IMR-90 (cell line): ENCODE results near the gene VSIG10L2. TPM values are rescaled to one million over a fixed set of nuclear protein-coding genes. Genes with fewer than 3 reads are reported as not detected.

ENCODE experiments used
- ATAC-seq: fragments of 200-7000 bp; cut with Tn5 transposase; 2 replicates; pipeline ENCODE4 v1.9.1; 2020; ENCODE audit warnings: low read depth, mild to moderate bottlenecking, moderate library complexity
- BruUV-seq: library from RNA; stranded (reverse); fragments of 400-500 nt; replicated peaks from 2 replicates; lab custom pipeline; 2021; lab: Mats Ljungman, UMichigan
- CTCF ChIA-PET: fragments of 300-600 bp; formaldehyde crosslinking; extraction: SDS; loops from one replicate; lab custom pipeline; 2021; ENCODE audit warnings: antibody characterized with exemption; lab: Yijun Ruan, JAX
- POLR2A ChIA-PET: fragments of 300-600 bp; sonication (Branson Sonifier 250); formaldehyde crosslinking; loops from one replicate; lab custom pipeline; 2022; ENCODE audit warnings: antibody characterized with exemption; ENCODE audit not compliant: unreplicated experiment; lab: Charles Lee
- DNase-seq: peaks from one replicate; pipeline ENCODE4 v3.0.0; 2013
- H2AFZ ChIP-seq: replicated peaks from 2 replicates; pipeline ENCODE3; 2013; ENCODE audit warnings: low read length, mild to moderate bottlenecking; ENCODE audit not compliant: poor library complexity
- H2AK5ac ChIP-seq: 2 replicates; pipeline ENCODE4 v1.6.1; 2013; ENCODE audit warnings: low read depth, low read length, inconsistent platforms
- H2AK9ac ChIP-seq: replicated peaks from 2 replicates; pipeline ENCODE3; 2013; ENCODE audit warnings: mild to moderate bottlenecking, low read depth, low read length, moderate library complexity; ENCODE audit not compliant: poor library complexity
- H2BK120ac ChIP-seq: 2 replicates; pipeline ENCODE4 v1.6.1; 2013; ENCODE audit warnings: low read depth, low read length, inconsistent platforms
- H2BK15ac ChIP-seq: 3 replicates; pipeline ENCODE4 v1.6.1; 2013; ENCODE audit warnings: low read depth, low read length, inconsistent platforms
- H2BK20ac ChIP-seq: 2 replicates; pipeline ENCODE4 v1.6.1; 2013; ENCODE audit warnings: low read depth, mild to moderate bottlenecking, inconsistent platforms, low read length, moderate library complexity
- H2BK5ac ChIP-seq: 2 replicates; pipeline ENCODE4 v1.6.1; 2013; ENCODE audit warnings: mild to moderate bottlenecking, low read depth, low read length, inconsistent platforms; ENCODE audit not compliant: poor library complexity, severe bottlenecking
- H3K14ac ChIP-seq: replicated peaks from 2 replicates; pipeline ENCODE4 v1.6.1; 2013; ENCODE audit warnings: low read depth, low read length, inconsistent platforms
- H3K18ac ChIP-seq: 2 replicates; pipeline ENCODE4 v1.6.1; 2013; ENCODE audit warnings: low read depth, low read length, control low read depth
- H3K23ac ChIP-seq: 2 replicates; pipeline ENCODE4 v1.6.1; 2013; ENCODE audit warnings: low read depth, low read length, inconsistent platforms
- H3K27ac ChIP-seq: 2 replicates; pipeline ENCODE4 v1.5.1; 2013; ENCODE audit warnings: mild to moderate bottlenecking, control low read depth, low read length; ENCODE audit not compliant: insufficient read depth
- H3K27me3 ChIP-seq: 2 replicates; pipeline ENCODE4 v1.6.1; 2013; ENCODE audit warnings: low read length; ENCODE audit not compliant: control insufficient read depth, insufficient read depth
- H3K36me3 ChIP-seq: 2 replicates; pipeline ENCODE4 v1.6.1; 2013; ENCODE audit warnings: low read length, mixed read lengths; ENCODE audit not compliant: control insufficient read depth, insufficient read depth
- H3K4ac ChIP-seq: 2 replicates; pipeline ENCODE4 v1.6.1; 2013; ENCODE audit warnings: low read depth, low read length, inconsistent platforms
- H3K4me1 ChIP-seq: 2 replicates; pipeline ENCODE4 v1.6.1; 2013; ENCODE audit warnings: low read length, mixed read lengths; ENCODE audit not compliant: control insufficient read depth, insufficient read depth
- H3K4me2 ChIP-seq: 2 replicates; pipeline ENCODE4 v1.6.1; 2013; ENCODE audit warnings: low read depth, mild to moderate bottlenecking, control low read depth, low read length, moderate library complexity
- H3K4me3 ChIP-seq: 2 replicates; pipeline ENCODE4 v1.5.1; 2013; ENCODE audit warnings: low read depth, mild to moderate bottlenecking, control low read depth, low read length, moderate library complexity; ENCODE audit not compliant: insufficient read depth
- H3K56ac ChIP-seq: 2 replicates; pipeline ENCODE4 v1.6.1; 2013; ENCODE audit warnings: low read length, inconsistent platforms; ENCODE audit not compliant: insufficient read depth; ENCODE audit errors: extremely low read depth
- H3K79me1 ChIP-seq, 2 experiments: 2 replicates each; pipeline ENCODE4 v1.6.1; 2013; ENCODE audit warnings: low read length in 2 of 2, inconsistent platforms in 1 of 2, low read depth in 1 of 2
- H3K9ac ChIP-seq: 2 replicates; pipeline ENCODE4 v1.6.1; 2013; ENCODE audit warnings: low read depth, low read length, control low read depth
- H3K9me1 ChIP-seq: 2 replicates; pipeline ENCODE4 v1.6.1; 2013; ENCODE audit warnings: low read length, inconsistent platforms; ENCODE audit not compliant: insufficient read depth
- H3K9me3 ChIP-seq: 2 replicates; pipeline ENCODE4 v1.6.1; 2013; ENCODE audit warnings: low read length; ENCODE audit not compliant: control insufficient read depth, insufficient read depth
- H4K20me1 ChIP-seq: 2 replicates; pipeline ENCODE4 v1.6.1; 2013; ENCODE audit warnings: low read length, inconsistent platforms; ENCODE audit not compliant: insufficient read depth
- H4K5ac ChIP-seq: 2 replicates; pipeline ENCODE4 v1.6.1; 2013; ENCODE audit warnings: mild to moderate bottlenecking, low read depth, low read length, control low read depth
- H4K8ac ChIP-seq, 2 experiments: 2 replicates each; pipeline ENCODE4 v1.6.1; 2013; ENCODE audit warnings: low read depth in 2 of 2, low read length in 2 of 2, control low read depth in 1 of 2, inconsistent platforms in 1 of 2
- H4K91ac ChIP-seq: 2 replicates; pipeline ENCODE4 v1.6.1; 2013; ENCODE audit warnings: low read depth, low read length, inconsistent platforms; ENCODE audit not compliant: insufficient read depth
- BHLHE40 ChIP-seq: fragments of 150-350 bp; IDR thresholded peaks from 2 replicates; pipeline ENCODE4 v1.6.1; 2016; ENCODE audit warnings: mild to moderate bottlenecking, low read depth, low read length
- CEBPB ChIP-seq: IDR thresholded peaks from 2 replicates; pipeline ENCODE4 v1.6.1; 2012; ENCODE audit warnings: low read depth, low read length, improper control_type of control experiment
- ELK1 ChIP-seq: fragments of 150-350 bp; IDR thresholded peaks from 2 replicates; pipeline ENCODE4 v1.6.1; 2016; ENCODE audit warnings: low read depth, mild to moderate bottlenecking, low read length, moderate library complexity, borderline replicate concordance
- MAFK ChIP-seq: IDR thresholded peaks from 2 replicates; pipeline ENCODE4 v1.6.1; 2012; ENCODE audit warnings: low read depth, low read length, improper control_type of control experiment
- MXI1 ChIP-seq: IDR thresholded peaks from 2 replicates; pipeline ENCODE4 v1.6.1; 2012; ENCODE audit warnings: low read depth, mild to moderate bottlenecking, low read length, moderate library complexity, borderline replicate concordance
- NFE2L2 ChIP-seq: fragments of 150-350 bp; IDR thresholded peaks from 2 replicates; pipeline ENCODE4 v1.6.1; 2016; ENCODE audit warnings: low read depth, mild to moderate bottlenecking, low read length
- WGBS, 2 experiments: methylation state at CpG; one replicate each; pipeline versions ENCODE4 v1.1.5 to v1.1.7; 2013; ENCODE audit warnings: missing lambda C conversion rate in 2 of 2; ENCODE audit not compliant: insufficient read length in 1 of 2; ENCODE audit errors: extremely low coverage in 2 of 2; 5-methylcytosine and 5-hydroxymethylcytosine counted together
- dilution Hi-C: fragments of 300-500 bp; cut with HindIII; formaldehyde crosslinking; loops from one replicate; pipeline ENCODE4 v1.14.3; 2018; ENCODE audit warnings: low sequenced_read_pairs; ENCODE audit not compliant: unreplicated experiment
- in situ Hi-C: fragments of 300-500 bp; cut with MboI; formaldehyde crosslinking; loops from 3 replicates; pipeline ENCODE4 v1.14.3; 2019; ENCODE audit warnings: low sequenced_read_pairs, inconsistent platforms, mixed read lengths
- intact Hi-C: fragments of 100-400 bp; cut with micrococcal nuclease; formaldehyde crosslinking; loops from 2 replicates; pipeline ENCODE4 v1.10.0; 2022
- polyA plus RNA-seq, 3 experiments: library from polyadenylated mRNA; depleted of rRNA; stranded (reverse); fragments of >200 nt; gene quantifications; 2 replicates each; pipeline ENCODE4 v1.2.3, GENCODE V29; 2012; ENCODE audit warnings: low replicate concordance in 1 of 3
- total RNA-seq: library from RNA; depleted of rRNA; stranded (reverse); fragments of >200 nt; gene quantifications from 2 replicates; pipeline ENCODE4 v1.2.3, GENCODE V29; 2012

Gene VSIG10L2
- total and polyA plus RNA-seq, 2 of the 4 experiments (the other 2 are of a cell fraction) = under 0.01 TPM; not detected in 1

- Histone ChIP-seq H3K23ac (no peak overlapping the region), H3K9ac (no peak overlapping the region; the same call in 1 of the 2 replicates), H2BK15ac (no peak overlapping the region), H3K14ac (no peak overlapping the region), H3K4ac (no peak overlapping the region), H2AK9ac (no peak overlapping the region), H3K36me3 (no peaks in the 10 kb centered on the region), H3K4me3 (no peak overlapping the region), H2AK5ac (no peak overlapping the region), H4K91ac (no peak overlapping the region), H3K18ac (no peak overlapping the region), H4K5ac (no peak overlapping the region), H3K4me1 (no peaks in the 10 kb centered on the region), H4K20me1 (no peaks in the 10 kb centered on the region), H2AFZ (no peak overlapping the region), H2BK120ac (no peak overlapping the region), H3K27ac (no peak overlapping the region), H3K56ac (no peak overlapping the region), H2BK20ac (no peak overlapping the region), H3K79me1 (no peaks in the 10 kb centered on the region), H3K9me1 (no peaks in the 10 kb centered on the region), H3K9me3 (no peaks in the 10 kb centered on the region), H3K27me3 (peaks cover 11% of the 10 kb centered on the region; the same call in 1 of the 2 replicates), H2BK5ac (no peak overlapping the region), H3K4me2 (no peak overlapping the region), H4K8ac (no peak overlapping the region)
- 93% methylated on average over 10 of the region's 24 CpGs; no CpG with 5 or more reads in 1 of the 2 experiments for WGBS, 2 experiments
- DNase-seq (no peak), ATAC-seq (no peak)
- TF ChIP-seq ELK1 (no peak), NFE2L2 (no peak), MAFK (no peak), BHLHE40 (no peak), MXI1 (no peak), CEBPB (no peak)
- POLR2A ChIA-PET = no interaction called here
- in situ Hi-C loops (no loop called here), intact Hi-C loops (no loop called here), dilution Hi-C loops (no loop called here)
- BruUV-seq = no TSS peak
- CTCF ChIA-PET = no interaction called here
Measured at GRCh38 chr11:125947419-125948277, 1.8 kb downstream of the VSIG10L2 start.
